BJ (cell line): ENCODE data around the gene SATB2. TPM values are rescaled to one million over a fixed set of nuclear protein-coding genes. Genes with fewer than 3 reads are reported as not detected.

ENCODE experiments used
- CTCF ChIA-PET: fragments of 350-600 bp; formaldehyde crosslinking; extraction: SDS; loops from one replicate; lab custom pipeline; 2021; ENCODE audit warnings: antibody characterized with exemption, inconsistent platforms; lab: Yijun Ruan, JAX
- POLR2A ChIA-PET: fragments of 300-600 bp; sonication (Branson Sonifier 250); formaldehyde crosslinking; extraction: SDS; loops from one replicate; lab custom pipeline; 2021; ENCODE audit warnings: antibody characterized with exemption; lab: Charles Lee
- DNase-seq: peaks from one replicate; pipeline ENCODE4 v3.0.0-alpha.2; 2011; ENCODE audit warnings: low read depth
- H3K27me3 ChIP-seq: 2 replicates; pipeline ENCODE4 v1.6.0; 2011; ENCODE audit warnings: low read length; ENCODE audit not compliant: control insufficient read depth, insufficient read depth
- H3K36me3 ChIP-seq: 2 replicates; pipeline ENCODE4 v1.5.1; 2011; ENCODE audit warnings: low read length; ENCODE audit not compliant: control insufficient read depth, insufficient read depth
- H3K4me3 ChIP-seq: 2 replicates; pipeline ENCODE4 v1.5.1; 2011; ENCODE audit warnings: low read depth, mild to moderate bottlenecking, control low read depth, low read length
- polyA plus RNA-seq: library from polyadenylated mRNA; depleted of rRNA; stranded (reverse); fragments of >200 nt; gene quantifications from 2 replicates; pipeline ENCODE4 v1.2.3, GENCODE V29; 2011
- TF ChIP-seq, protein P1 (sequence below): IDR thresholded peaks from 2 replicates; pipeline ENCODE4 v1.5.1; 2011; ENCODE audit warnings: low read depth, mild to moderate bottlenecking, control low read depth, inconsistent platforms, low read length, moderate library complexity; ENCODE audit not compliant: insufficient read depth

The SATB2 gene
- polyA plus RNA-seq, 1 experiment, result 4.8 TPM

DNA sequence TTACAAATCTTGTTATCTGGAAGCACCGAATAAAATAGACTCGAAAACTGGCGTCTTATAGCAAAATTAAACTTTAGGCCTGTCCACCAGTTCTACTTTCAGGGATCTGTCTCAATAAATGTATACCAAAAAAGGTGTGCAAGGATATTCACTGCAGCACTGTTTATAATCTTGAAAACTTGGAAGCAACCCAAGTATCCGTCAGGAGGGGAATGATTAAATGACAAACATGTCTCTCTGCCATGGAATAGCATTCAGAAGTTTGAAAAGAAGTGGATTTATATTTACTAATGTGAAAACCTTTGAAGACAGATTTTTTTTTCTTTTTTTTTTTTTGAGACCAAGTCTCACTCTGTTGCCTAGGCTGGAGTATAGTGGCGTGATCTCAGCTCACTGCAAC is 32.3 kb upstream of the SATB2 start:
- no peaks in the 10 kb centered on the region for H3K36me3 ChIP-seq
- DNase-seq, result no peak
- TF ChIP-seq, protein P1, sequence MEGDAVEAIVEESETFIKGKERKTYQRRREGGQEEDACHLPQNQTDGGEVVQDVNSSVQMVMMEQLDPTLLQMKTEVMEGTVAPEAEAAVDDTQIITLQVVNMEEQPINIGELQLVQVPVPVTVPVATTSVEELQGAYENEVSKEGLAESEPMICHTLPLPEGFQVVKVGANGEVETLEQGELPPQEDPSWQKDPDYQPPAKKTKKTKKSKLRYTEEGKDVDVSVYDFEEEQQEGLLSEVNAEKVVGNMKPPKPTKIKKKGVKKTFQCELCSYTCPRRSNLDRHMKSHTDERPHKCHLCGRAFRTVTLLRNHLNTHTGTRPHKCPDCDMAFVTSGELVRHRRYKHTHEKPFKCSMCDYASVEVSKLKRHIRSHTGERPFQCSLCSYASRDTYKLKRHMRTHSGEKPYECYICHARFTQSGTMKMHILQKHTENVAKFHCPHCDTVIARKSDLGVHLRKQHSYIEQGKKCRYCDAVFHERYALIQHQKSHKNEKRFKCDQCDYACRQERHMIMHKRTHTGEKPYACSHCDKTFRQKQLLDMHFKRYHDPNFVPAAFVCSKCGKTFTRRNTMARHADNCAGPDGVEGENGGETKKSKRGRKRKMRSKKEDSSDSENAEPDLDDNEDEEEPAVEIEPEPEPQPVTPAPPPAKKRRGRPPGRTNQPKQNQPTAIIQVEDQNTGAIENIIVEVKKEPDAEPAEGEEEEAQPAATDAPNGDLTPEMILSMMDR, result no peak
- H3K27me3 ChIP-seq, result 0 out of 2 replicates have a peak, but pooled peaks cover 1% of the 10 kb centered on the region
- ChIA-PET CTCF (interaction anchor here (1.3 to 11.6 kb wide), 6 partner anchors 10 to 1175 kb away, joined by 3 to 185 read pairs (median 5); no protein-coding TSS in a partner anchor), POLR2A (no interaction called here)
- H3K4me3 ChIP-seq, result no peak overlapping the region

- Histone ChIP-seq H3K4me3 (no peak overlapping the region), H3K36me3 (no peaks in the 10 kb centered on the region), H3K27me3 (0 out of 2 replicates have a peak, but pooled peaks cover 1% of the 10 kb centered on the region)
- ChIA-PET CTCF (interaction anchor here (0.5 to 11.6 kb wide), 36 partner anchors 8 to 1250 kb away, joined by 3 to 185 read pairs (median 4); no protein-coding TSS in a partner anchor), POLR2A (interaction anchor here (0.5 kb wide), 1 partner anchor 922 kb away, joined by 3 read pairs; no protein-coding TSS in a partner anchor)
- TF ChIP-seq, protein P1, result peak; percentile 92
- DNase-seq, result no peak
Observed at GRCh38 chr2:199488772-199489400, 31.1 kb upstream of the SATB2 start.

- TF ChIP-seq, protein P1, result peak; percentile 84
- POLR2A ChIA-PET, result no interaction called here
- no peak for DNase-seq
- CTCF ChIA-PET, result interaction anchor here (0.6 to 11.6 kb wide), 15 partner anchors 9 to 1176 kb away, joined by 3 to 185 read pairs (median 5); no protein-coding TSS in a partner anchor
- Histone ChIP-seq H3K4me3 (no peak overlapping the region), H3K27me3 (0 out of 2 replicates have a peak, but pooled peaks cover 1% of the 10 kb centered on the region), H3K36me3 (no peaks in the 10 kb centered on the region)
Observed at GRCh38 chr2:199485732-199486335, 28.1 kb upstream of the SATB2 start.

GRCh38 chr2:199484927-199485326 is 27.2 kb upstream of the SATB2 start:
- CTCF ChIA-PET, result interaction anchor here (0.9 to 11.6 kb wide), 13 partner anchors 8 to 1175 kb away, joined by 3 to 185 read pairs (median 6); no protein-coding TSS in a partner anchor
- POLR2A ChIA-PET, result no interaction called here
- peaks cover 3% of the 10 kb centered on the region; the same call in 1 of the 2 replicates for H3K27me3 ChIP-seq
- H3K36me3 ChIP-seq, result no peaks in the 10 kb centered on the region
- no peak for DNase-seq
- no peak overlapping the region for H3K4me3 ChIP-seq
- TF ChIP-seq, protein P1, result peak; percentile 38; the same call in 1 of the 2 replicates

- POLR2A ChIA-PET, result no interaction called here
- CTCF ChIA-PET, result interaction anchor here (0.8 to 11.6 kb wide), 6 partner anchors 10 to 1172 kb away, joined by 4 to 185 read pairs (median 5); no protein-coding TSS in a partner anchor
- no peak overlapping the region for H3K4me3 ChIP-seq
Observed at GRCh38 chr2:199480966-199481365, 23.2 kb upstream of the SATB2 start.

More at GRCh38 chr2:199480966-199481365, 23.2 kb upstream of the SATB2 start:
- H3K27me3 ChIP-seq, result peaks cover 2% of the 10 kb centered on the region
- H3K36me3 ChIP-seq, result no peaks in the 10 kb centered on the region
- DNase-seq, result no peak
- TF ChIP-seq, protein P1, result no peak
